Fibroblast of lung (primary cell): ENCODE results near the gene VPS50. TPM values are rescaled to one million over a fixed set of nuclear protein-coding genes. Genes with fewer than 3 reads are reported as not detected.

ENCODE experiments used
- DNase-seq, 2 donors: peaks; one replicate each; pipeline versions ENCODE4 v3.0.0 to v3.0.0-alpha.2; 2010; ENCODE audit warnings: low read depth in 2 of 2
- H2AFZ ChIP-seq: 2 replicates; pipeline ENCODE4 v1.5.1; 2012; ENCODE audit warnings: low read length, control low read depth, inconsistent platforms
- H3K27ac ChIP-seq: 2 replicates; pipeline ENCODE4 v1.5.1; 2011; ENCODE audit warnings: low read length, control low read depth; ENCODE audit not compliant: insufficient read depth
- H3K27me3 ChIP-seq: 2 replicates; pipeline ENCODE4 v1.5.1; 2011; ENCODE audit warnings: mild to moderate bottlenecking, low read length; ENCODE audit not compliant: control insufficient read depth, insufficient read depth
- H3K36me3 ChIP-seq: 2 replicates; pipeline ENCODE4 v1.5.1; 2011; ENCODE audit warnings: low read length; ENCODE audit not compliant: control insufficient read depth, insufficient read depth
- H3K4me1 ChIP-seq: 2 replicates; pipeline ENCODE4 v1.5.1; 2011; ENCODE audit warnings: low read length; ENCODE audit not compliant: control insufficient read depth, insufficient read depth; ENCODE audit errors: extremely low read depth
- H3K4me2 ChIP-seq: 2 replicates; pipeline ENCODE4 v1.5.1; 2011; ENCODE audit warnings: low read length, control low read depth; ENCODE audit not compliant: insufficient read depth; ENCODE audit errors: extremely low read depth
- H3K4me3 ChIP-seq, 4 experiments: fragments of 200-600 bp in 1 of 4; sonication (generic) in 1 of 4; replicated peaks in 1 of 4; 2 replicates each; pipeline ENCODE4 v1.5.1; 2011 to 2016; ENCODE audit warnings: low read length in 4 of 4, low read depth in 3 of 4, mild to moderate bottlenecking in 3 of 4, control low read depth in 2 of 4, inconsistent platforms in 1 of 4, mixed read lengths in 1 of 4; ENCODE audit not compliant: insufficient read depth in 1 of 4; ENCODE audit errors: control extremely low read depth in 1 of 4
- H3K79me2 ChIP-seq: 2 replicates; pipeline ENCODE4 v1.5.1; 2012; ENCODE audit warnings: mild to moderate bottlenecking, low read length, inconsistent platforms; ENCODE audit not compliant: control insufficient read depth, insufficient read depth
- H3K9ac ChIP-seq: 2 replicates; pipeline ENCODE4 v1.5.1; 2011; ENCODE audit warnings: mild to moderate bottlenecking, low read length, control low read depth; ENCODE audit not compliant: insufficient read depth
- H3K9me3 ChIP-seq: 2 replicates; pipeline ENCODE4 v1.5.1; 2012; ENCODE audit warnings: low read depth, low read length; ENCODE audit not compliant: control insufficient read depth, insufficient read depth
- H4K20me1 ChIP-seq: 2 replicates; pipeline ENCODE4 v1.5.1; 2011; ENCODE audit warnings: low read length; ENCODE audit not compliant: control insufficient read depth, insufficient read depth; ENCODE audit errors: extremely low read depth
- EZH2 ChIP-seq: IDR thresholded peaks from 2 replicates; pipeline ENCODE4 v1.5.1; 2012; ENCODE audit warnings: low read length, control low read depth, mild to moderate bottlenecking; ENCODE audit errors: missing control alignments
- polyA plus RNA-seq, 2 donors: library from polyadenylated mRNA; depleted of rRNA in 1 of 2; stranded (reverse) in 1 of 2; unstranded in 1 of 2; fragments of >200 nt; gene quantifications; 2 replicates each; pipeline ENCODE4 v1.2.1, GENCODE V29; 2011 to 2012; ENCODE audit warnings: missing spikeins in 1 of 2
- total RNA-seq: library from RNA; depleted of rRNA; stranded (reverse); fragments of >200 nt; gene quantifications from 2 replicates; pipeline ENCODE4 v1.2.1, GENCODE V29; 2014
- TF ChIP-seq, protein P1 (sequence below), 2 donors: IDR thresholded peaks in 1 of 2; conservative IDR thresholded peaks in 1 of 2; 1 replicate in 1 of 2; 2 replicates in 1 of 2; pipeline ENCODE4 v1.5.1; 2011 to 2012; ENCODE audit warnings: low read length in 2 of 2, control low read depth in 1 of 2, inconsistent platforms in 1 of 2, low read depth in 1 of 2, mild to moderate bottlenecking in 1 of 2

VPS50 gene
- total and polyA plus RNA-seq, 2 donors (not counting 1 experiment from before 2014, with no cell fraction given) = 16.1 to 46.4 TPM

DNA sequence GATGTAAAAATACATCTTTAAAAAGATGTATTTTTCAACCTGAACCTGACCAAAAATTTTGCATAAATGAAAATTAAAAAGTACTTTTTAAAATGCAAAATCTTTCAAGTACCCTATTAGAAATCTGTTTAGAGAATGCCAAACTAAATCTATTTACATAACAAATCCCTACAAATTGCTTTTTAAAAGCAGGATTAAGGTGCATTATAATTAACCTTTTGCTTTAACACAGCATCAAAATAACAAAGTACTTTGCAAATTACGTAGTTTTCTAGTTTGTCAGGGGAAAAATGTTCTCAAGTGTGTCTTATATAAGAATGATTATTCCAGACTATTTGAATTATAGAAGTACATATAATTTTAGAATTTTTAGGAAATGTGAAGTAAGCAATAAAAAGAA, 160.8 kb downstream of the VPS50 start:
- H3K9me3 ChIP-seq = no peaks in the 10 kb centered on the region
- no peak for TF ChIP-seq EZH2
- TF ChIP-seq, protein P1, sequence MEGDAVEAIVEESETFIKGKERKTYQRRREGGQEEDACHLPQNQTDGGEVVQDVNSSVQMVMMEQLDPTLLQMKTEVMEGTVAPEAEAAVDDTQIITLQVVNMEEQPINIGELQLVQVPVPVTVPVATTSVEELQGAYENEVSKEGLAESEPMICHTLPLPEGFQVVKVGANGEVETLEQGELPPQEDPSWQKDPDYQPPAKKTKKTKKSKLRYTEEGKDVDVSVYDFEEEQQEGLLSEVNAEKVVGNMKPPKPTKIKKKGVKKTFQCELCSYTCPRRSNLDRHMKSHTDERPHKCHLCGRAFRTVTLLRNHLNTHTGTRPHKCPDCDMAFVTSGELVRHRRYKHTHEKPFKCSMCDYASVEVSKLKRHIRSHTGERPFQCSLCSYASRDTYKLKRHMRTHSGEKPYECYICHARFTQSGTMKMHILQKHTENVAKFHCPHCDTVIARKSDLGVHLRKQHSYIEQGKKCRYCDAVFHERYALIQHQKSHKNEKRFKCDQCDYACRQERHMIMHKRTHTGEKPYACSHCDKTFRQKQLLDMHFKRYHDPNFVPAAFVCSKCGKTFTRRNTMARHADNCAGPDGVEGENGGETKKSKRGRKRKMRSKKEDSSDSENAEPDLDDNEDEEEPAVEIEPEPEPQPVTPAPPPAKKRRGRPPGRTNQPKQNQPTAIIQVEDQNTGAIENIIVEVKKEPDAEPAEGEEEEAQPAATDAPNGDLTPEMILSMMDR (conservative IDR thresholded peaks at IDR 0.05 in 1 of 2, IDR thresholded peaks at IDR 0.05 in 1 of 2; ENCODE audit: low read depth in 1 of 2, low read length in 2 of 2) = no peak
- no peaks in the 10 kb centered on the region for H4K20me1 ChIP-seq
- H3K27ac ChIP-seq = no peak overlapping the region
- no peak overlapping the region for H3K9ac ChIP-seq
- H2AFZ ChIP-seq = no peak overlapping the region
- no peaks in the 10 kb centered on the region for H3K79me2 ChIP-seq
- peaks cover 6% of the 10 kb centered on the region for H3K27me3 ChIP-seq
- H3K4me1 ChIP-seq = no peaks in the 10 kb centered on the region
- H3K4me3 ChIP-seq = no peak overlapping the region
- H3K36me3 ChIP-seq = no peaks in the 10 kb centered on the region
- H3K4me2 ChIP-seq = no peak overlapping the region
- DNase-seq = no peak

DNA sequence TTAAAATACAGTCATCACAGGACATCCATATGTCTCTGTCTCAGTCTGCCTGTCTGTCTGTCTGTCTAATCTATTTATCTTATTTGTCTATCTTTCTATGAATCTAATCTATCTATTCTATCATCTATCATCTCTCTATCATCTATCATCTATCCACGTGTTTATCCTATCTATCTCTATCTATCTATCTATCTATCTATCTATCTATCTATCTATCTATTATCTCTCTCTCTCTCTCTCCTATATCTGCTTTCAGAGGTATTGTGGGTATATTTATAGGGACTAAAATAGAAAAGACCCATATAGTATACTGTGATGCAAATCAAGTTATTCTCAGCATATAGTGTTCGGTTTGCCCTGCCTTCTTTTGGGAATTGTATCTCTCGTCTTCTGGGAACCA, 167.5 kb downstream of the VPS50 start:
- Histone ChIP-seq H2AFZ (no peak overlapping the region), H4K20me1 (no peaks in the 10 kb centered on the region), H3K27me3 (no peaks in the 10 kb centered on the region), H3K27ac (no peak overlapping the region), H3K9me3 (no peaks in the 10 kb centered on the region), H3K36me3 (no peaks in the 10 kb centered on the region), H3K79me2 (no peaks in the 10 kb centered on the region), H3K4me2 (no peak overlapping the region), H3K9ac (no peak overlapping the region), H3K4me3 (no peak overlapping the region), H3K4me1 (no peaks in the 10 kb centered on the region)
- TF ChIP-seq EZH2 = no peak
- TF ChIP-seq, protein P1 (conservative IDR thresholded peaks at IDR 0.05 in 1 of 2, IDR thresholded peaks at IDR 0.05 in 1 of 2; ENCODE audit: low read depth in 1 of 2, low read length in 2 of 2) = no peak
- no peak for DNase-seq

DNA sequence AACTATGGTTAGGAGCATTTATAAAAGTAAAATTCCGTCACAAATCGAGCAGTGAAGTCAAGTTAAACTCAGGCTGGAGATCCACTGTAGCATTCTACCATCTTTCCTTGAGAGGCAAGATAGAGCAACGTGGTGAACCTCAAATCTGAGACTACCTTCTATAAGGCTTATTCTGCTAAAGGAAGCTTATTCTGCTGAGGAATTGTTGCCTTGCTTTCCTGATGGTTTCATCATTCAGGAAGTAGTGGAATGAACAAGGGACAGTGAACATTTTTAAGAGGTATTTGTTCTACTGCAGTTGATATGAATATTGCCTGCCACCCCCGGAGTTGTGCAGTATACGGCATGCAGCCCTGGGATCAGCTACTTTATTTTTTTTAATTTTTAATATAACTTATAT, 170.8 kb downstream of the VPS50 start:
- Histone ChIP-seq H3K27ac (no peak overlapping the region), H3K9ac (no peak overlapping the region), H3K9me3 (no peaks in the 10 kb centered on the region), H3K27me3 (no peaks in the 10 kb centered on the region), H3K36me3 (no peaks in the 10 kb centered on the region), H2AFZ (no peak overlapping the region), H3K4me1 (no peaks in the 10 kb centered on the region), H4K20me1 (no peaks in the 10 kb centered on the region), H3K79me2 (no peaks in the 10 kb centered on the region), H3K4me3 (no peak overlapping the region), H3K4me2 (no peak overlapping the region)
- TF ChIP-seq, protein P1 (conservative IDR thresholded peaks at IDR 0.05 in 1 of 2, IDR thresholded peaks at IDR 0.05 in 1 of 2; ENCODE audit: low read depth in 1 of 2, low read length in 2 of 2) = no peak
- no peak for TF ChIP-seq EZH2
- no peak for DNase-seq
